ENCODE measurements around the gene SMG1. TPM values are rescaled to one million over a fixed set of nuclear protein-coding genes. Genes with fewer than 3 reads are reported as not detected.

Gene SMG1
- total and polyA plus RNA-seq, 2 of the 13 experiments (the other 11 are each of a cell fraction or from before 2014, with no cell fraction given) = 48.7 to 53.7 TPM

- TF ChIP-seq ZNF674 (CRISPR knock-in tag; IDR thresholded peaks at IDR 0.05; ENCODE audit: low read depth) (no peak; the same call in 1 of the 2 replicates), ZNF773 (CRISPR knock-in tag; IDR thresholded peaks at IDR 0.05; ENCODE audit: borderline replicate concordance) (peak; percentile 95; the same call in 1 of the 2 replicates), ZMAT5 (CRISPR knock-in tag; IDR thresholded peaks at IDR 0.05; ENCODE audit: borderline replicate concordance, low read depth) (no peak), SOX6 (IDR thresholded peaks at IDR 0.05) (no peak), SOX6 (CRISPR knock-in tag; IDR thresholded peaks at IDR 0.05) (peak; percentile 87), CTCF (CRISPR knock-in tag; IDR thresholded peaks at IDR 0.05) (peak; percentile 100), HIVEP1 (CRISPR knock-in tag; IDR thresholded peaks at IDR 0.05) (peak; percentile 96), ZNF281 (CRISPR knock-in tag; IDR thresholded peaks at IDR 0.05; ENCODE audit: borderline replicate concordance) (peak; percentile 90), HNF4A (CRISPR knock-in tag; IDR thresholded peaks at IDR 0.05) (peak; percentile 54), ZBTB43 (CRISPR knock-in tag; conservative IDR thresholded peaks at IDR 0.05) (peak; percentile 61; the same call in 1 of the 2 replicates), KDM4B (CRISPR knock-in tag; IDR thresholded peaks at IDR 0.05) (peak; percentile 90; the same call in 1 of the 2 replicates), ZNF569 (CRISPR knock-in tag; IDR thresholded peaks at IDR 0.05; ENCODE audit: borderline replicate concordance) (no peak; the same call in none of the 2 replicates), SIN3B (IDR thresholded peaks at IDR 0.05; ENCODE audit: low read length) (peak; percentile 79), SMAD9 (CRISPR knock-in tag; IDR thresholded peaks at IDR 0.05) (peak; percentile 20; the same call in 1 of the 2 replicates), ATRX (CRISPR knock-in tag; IDR thresholded peaks at IDR 0.05; ENCODE audit: borderline replicate concordance) (peak; percentile 80; the same call in 1 of the 2 replicates), ZNF24 (IDR thresholded peaks at IDR 0.05) (no peak; the same call in none of the 2 replicates), MLX (CRISPR knock-in tag; IDR thresholded peaks at IDR 0.05) (peak; percentile 77), IRF1 (CRISPR knock-in tag; IDR thresholded peaks at IDR 0.05; ENCODE audit: low read depth) (peak; percentile 79; the same call in 1 of the 2 replicates), AHR (CRISPR knock-in tag; IDR thresholded peaks at IDR 0.05) (peak; percentile 98), ZNF558 (CRISPR knock-in tag; IDR thresholded peaks at IDR 0.05; ENCODE audit: borderline replicate concordance) (peak; percentile 99), TP53 (CRISPR knock-in tag; conservative IDR thresholded peaks at IDR 0.05) (peak; percentile 87)
These were observed 124.8 kb downstream of the SMG1 start, which contains the start of gene ARL6IP1 (continued) for GRCh38 chr16:18801145-18801972.
